OCI-LY1 (cell line): ENCODE measurements around the gene NUP50.

Source experiments
- H2AFZ ChIP-seq: fragments of 200-600 bp; sonication (generic), shearing (Covaris generic); 2 replicates; pipeline ENCODE4 v1.6.0; 2014; ENCODE audit warnings: antibody characterized with exemption, mild to moderate bottlenecking, low read length
- H3F3A ChIP-seq: fragments of 200-600 bp; sonication (generic), shearing (Covaris generic); 2 replicates; pipeline ENCODE4 v1.6.0; 2014; ENCODE audit warnings: mild to moderate bottlenecking, antibody characterized with exemption, low read length, moderate library complexity; ENCODE audit not compliant: insufficient read depth
- H3K27ac ChIP-seq: fragments of 200-600 bp; sonication (generic); 2 replicates; pipeline ENCODE4 v1.5.1; 2014; ENCODE audit warnings: low read length, mixed run types, mild to moderate bottlenecking, low read depth; ENCODE audit not compliant: poor library complexity, severe bottlenecking
- H3K27me3 ChIP-seq: fragments of 200-600 bp; sonication (generic); 2 replicates; pipeline ENCODE4 v1.6.0; 2014; ENCODE audit warnings: antibody characterized with exemption, mild to moderate bottlenecking, low read length, moderate library complexity; ENCODE audit not compliant: insufficient read depth
- H3K36me3 ChIP-seq: fragments of 200-600 bp; sonication (generic); 2 replicates; pipeline ENCODE4 v1.6.1; 2014; ENCODE audit warnings: mild to moderate bottlenecking, antibody characterized with exemption, low read length, moderate library complexity, mixed read lengths; ENCODE audit not compliant: insufficient read depth
- H3K4me1 ChIP-seq: fragments of 200-600 bp; sonication (generic); 2 replicates; pipeline ENCODE4 v1.5.1; 2014; ENCODE audit warnings: mild to moderate bottlenecking, low read length, moderate library complexity; ENCODE audit not compliant: insufficient read depth, severe bottlenecking
- H3K4me2 ChIP-seq: fragments of 200-600 bp; sonication (generic), shearing (Covaris generic); 2 replicates; pipeline ENCODE4 v1.6.1; 2014; ENCODE audit warnings: low read length
- H3K4me3 ChIP-seq: fragments of 200-600 bp; sonication (generic); 2 replicates; pipeline ENCODE4 v1.5.1; 2014; ENCODE audit warnings: low read length, low read depth, mild to moderate bottlenecking, mixed read lengths; ENCODE audit not compliant: poor library complexity, severe bottlenecking
- H3K79me2 ChIP-seq: fragments of 200-600 bp; shearing (Covaris generic); 2 replicates; pipeline ENCODE4 v1.6.1; 2016; ENCODE audit warnings: mixed run types, low read length, mixed read lengths; ENCODE audit not compliant: insufficient read depth
- H3K9ac ChIP-seq: fragments of 200-600 bp; sonication (generic), shearing (Covaris generic); 2 replicates; pipeline ENCODE4 v1.6.1; 2014; ENCODE audit warnings: mild to moderate bottlenecking, low read length, mixed read lengths
- H3K9me2 ChIP-seq: fragments of 200-600 bp; sonication (generic), shearing (Covaris generic); 2 replicates; pipeline ENCODE4 v1.6.1; 2014; ENCODE audit warnings: low read depth, mild to moderate bottlenecking, low read length, mixed read lengths
- H3K9me3 ChIP-seq: fragments of 200-600 bp; shearing (Covaris generic); 2 replicates; pipeline ENCODE4 v1.6.1; 2014; ENCODE audit warnings: low read length, mixed read lengths
- H4K20me1 ChIP-seq: fragments of 200-600 bp; sonication (generic), shearing (Covaris generic); 2 replicates; pipeline ENCODE4 v1.6.0; 2016; ENCODE audit warnings: mild to moderate bottlenecking, low read length; ENCODE audit not compliant: insufficient read depth
- CTCF ChIP-seq: fragments of 200-600 bp; sonication (generic), shearing (Covaris generic); IDR thresholded peaks from 2 replicates; pipeline ENCODE4 v1.5.1; 2017; ENCODE audit warnings: mild to moderate bottlenecking, antibody characterized with exemption, low read length, moderate library complexity, mixed read lengths
- EZH2 ChIP-seq: fragments of 200-600 bp; sonication (generic), shearing (Covaris generic); IDR thresholded peaks from 2 replicates; pipeline ENCODE4 v1.8.0; 2017; ENCODE audit warnings: borderline replicate concordance, mixed run types, mild to moderate bottlenecking, antibody characterized with exemption, low read length, moderate library complexity, mixed read lengths

Gene NUP50

DNA sequence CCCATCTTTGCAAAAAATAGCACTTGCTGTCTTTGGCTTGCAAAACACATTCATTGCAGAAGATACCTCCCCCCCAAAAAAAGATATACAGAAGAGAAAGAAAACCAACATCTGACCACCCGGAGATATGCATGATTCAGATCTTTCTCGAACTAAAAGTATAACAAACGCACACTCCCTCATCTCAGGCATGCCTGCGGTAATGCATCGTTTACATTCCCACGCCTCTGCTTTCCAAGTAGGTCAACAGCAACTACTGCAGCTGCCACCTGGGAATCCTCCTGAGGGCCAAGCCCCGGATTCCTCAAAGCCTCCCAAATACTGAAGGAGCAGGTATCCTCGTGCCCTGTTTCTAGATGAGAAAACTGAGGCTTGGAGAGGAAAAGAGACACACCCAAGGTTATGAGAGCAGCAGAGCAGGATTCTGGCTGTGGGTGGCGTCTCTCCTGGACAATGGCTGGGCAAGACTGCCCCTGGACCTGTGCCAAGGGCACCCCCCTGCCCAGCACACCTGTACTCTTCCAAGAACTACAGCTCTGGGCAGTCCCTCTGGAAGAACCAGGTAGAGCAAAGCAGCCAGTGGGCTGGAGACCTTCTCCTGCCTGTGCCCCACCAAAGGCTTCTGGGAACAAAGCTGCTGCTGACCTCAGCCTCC is 38.1 kb downstream of the NUP50 start:
- Histone ChIP-seq H3K9ac (no peak overlapping the region), H3K27me3 (no peaks in the 10 kb centered on the region), H3K79me2 (no peaks in the 10 kb centered on the region), H3K4me3 (no peak overlapping the region), H3K4me2 (no peak overlapping the region), H3K27ac (no peak overlapping the region), H3K9me3 (no peaks in the 10 kb centered on the region), H4K20me1 (no peaks in the 10 kb centered on the region), H3K9me2 (no peaks in the 10 kb centered on the region), H2AFZ (no peak overlapping the region), H3F3A (no peaks in the 10 kb centered on the region), H3K36me3 (no peaks in the 10 kb centered on the region), H3K4me1 (no peaks in the 10 kb centered on the region)
- TF ChIP-seq CTCF, result no peak

- Histone ChIP-seq H3K4me3 (no peak overlapping the region), H3K27ac (no peak overlapping the region), H4K20me1 (no peaks in the 10 kb centered on the region), H3K9me3 (no peaks in the 10 kb centered on the region), H3K36me3 (no peaks in the 10 kb centered on the region), H3K9me2 (no peaks in the 10 kb centered on the region), H3K9ac (no peak overlapping the region), H3K27me3 (no peaks in the 10 kb centered on the region), H3K4me2 (no peak overlapping the region), H3K4me1 (no peaks in the 10 kb centered on the region), H3K79me2 (no peaks in the 10 kb centered on the region), H3F3A (no peaks in the 10 kb centered on the region), H2AFZ (no peak overlapping the region)
- TF ChIP-seq EZH2, result no peak
- no peak for TF ChIP-seq CTCF
Observed at GRCh38 chr22:45202333-45203149, 38.8 kb downstream of the NUP50 start.

DNA sequence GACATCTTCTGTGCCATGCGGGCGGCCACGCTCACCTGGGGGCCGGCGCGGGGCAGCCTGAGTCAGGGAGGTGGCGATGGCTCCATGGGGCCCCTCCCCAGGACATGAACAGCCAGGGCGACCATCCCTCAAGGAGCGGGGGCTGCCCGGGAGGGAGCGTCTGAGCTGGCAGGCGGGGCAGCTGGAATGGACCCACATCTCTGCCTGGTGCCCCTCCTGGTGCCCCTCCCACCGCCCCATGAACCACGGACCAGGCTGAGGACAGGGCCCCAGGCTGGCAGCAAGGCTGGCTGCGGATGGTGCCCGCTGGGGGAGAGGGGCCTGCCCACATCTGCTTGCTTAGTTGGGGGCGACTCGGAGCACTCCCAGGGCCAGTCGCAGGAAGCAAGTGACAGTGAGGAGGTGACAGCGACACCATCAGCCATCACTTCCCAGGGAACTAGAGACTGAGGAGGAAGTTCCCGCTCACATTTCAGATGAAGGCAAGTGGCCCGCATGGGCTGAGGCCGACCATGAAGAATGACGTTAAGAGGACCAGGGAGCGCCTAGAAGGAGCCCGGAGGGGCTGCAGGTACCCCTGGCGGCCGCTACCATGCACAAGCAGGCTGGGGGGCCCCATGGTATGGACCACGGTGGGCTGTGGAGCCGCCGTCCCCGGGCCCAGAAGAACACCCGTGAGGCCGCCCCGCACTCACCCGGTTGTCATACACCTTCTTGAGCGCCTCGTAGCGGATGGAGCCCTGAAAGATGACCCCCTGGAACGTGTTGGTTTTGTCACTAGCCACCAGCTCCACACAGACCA is 39.6 kb downstream of the NUP50 start:
- Histone ChIP-seq H3K27ac (no peak overlapping the region), H4K20me1 (no peaks in the 10 kb centered on the region), H3K36me3 (no peaks in the 10 kb centered on the region), H3K9me3 (no peaks in the 10 kb centered on the region), H3K79me2 (no peaks in the 10 kb centered on the region), H3K4me2 (no peak overlapping the region), H3F3A (no peaks in the 10 kb centered on the region), H3K27me3 (no peaks in the 10 kb centered on the region), H3K4me3 (no peak overlapping the region), H3K9me2 (no peaks in the 10 kb centered on the region), H3K4me1 (no peaks in the 10 kb centered on the region), H2AFZ (no peak overlapping the region), H3K9ac (no peak overlapping the region)
- TF ChIP-seq CTCF (no peak), EZH2 (no peak)
